ENCODE measurements around the gene PAX3.

DNA sequence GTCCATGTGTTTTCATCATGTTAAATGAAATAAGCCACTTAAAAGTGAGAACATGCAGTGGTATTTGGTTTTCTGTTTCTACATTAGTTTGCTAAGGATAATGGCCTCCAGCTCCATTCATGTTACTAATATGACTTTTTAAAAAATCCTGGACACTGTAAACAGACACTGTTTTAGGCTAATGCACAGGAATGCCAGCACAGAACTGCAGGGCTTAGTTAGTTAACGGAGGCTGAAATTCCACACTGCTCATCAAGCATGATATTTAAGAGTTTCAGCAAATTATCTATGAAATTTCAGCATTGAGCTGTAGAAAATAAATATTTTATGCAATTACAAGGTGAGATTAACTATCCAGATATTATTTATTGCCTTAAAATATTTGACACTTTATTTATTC, 42.5 kb upstream of the PAX3 start:
- TF ChIP-seq CTCF (conservative IDR thresholded peaks at IDR 0.05; ENCODE audit: low read depth, low read length) (no peak), EZH2 (IDR thresholded peaks at IDR 0.05; ENCODE audit: low read length, unreplicated experiment) (no peak), EZH2phosphoT487 (IDR thresholded peaks at IDR 0.05; ENCODE audit: borderline replicate concordance, low read length) (no peak)
